Osteocyte (in vitro differentiated cells): ENCODE measurements around the gene RUFY1. TPM values are rescaled to one million over a fixed set of nuclear protein-coding genes. Genes with fewer than 3 reads are reported as not detected.
A peak's percentile ranks its signal among the peaks of the same experiment; 100 is the strongest.

Experiments
- DNase-seq: peaks from one replicate; pipeline ENCODE4 v3.0.0; 2021; ENCODE audit warnings: mixed read lengths; ENCODE audit not compliant: unreplicated experiment; ENCODE audit errors: extremely low spot score
- H3K27ac Mint-ChIP-seq: one replicate; pipeline ENCODE4 v1.8.0; 2021; ENCODE audit warnings: mild to moderate bottlenecking, mixed read lengths; ENCODE audit not compliant: unreplicated experiment
- H3K27me3 Mint-ChIP-seq: one replicate; pipeline ENCODE4 v1.8.0; 2021; ENCODE audit warnings: mixed read lengths; ENCODE audit not compliant: unreplicated experiment
- H3K36me3 Mint-ChIP-seq: one replicate; pipeline ENCODE4 v1.8.0; 2021; ENCODE audit warnings: mixed read lengths; ENCODE audit not compliant: unreplicated experiment
- H3K4me1 Mint-ChIP-seq: one replicate; pipeline ENCODE4 v1.8.0; 2021; ENCODE audit warnings: mixed read lengths; ENCODE audit not compliant: unreplicated experiment
- H3K4me3 Mint-ChIP-seq: one replicate; pipeline ENCODE4 v1.8.0; 2021; ENCODE audit warnings: mild to moderate bottlenecking, moderate library complexity, mixed read lengths; ENCODE audit not compliant: unreplicated experiment
- H3K9me3 Mint-ChIP-seq: one replicate; pipeline ENCODE4 v1.8.0; 2021; ENCODE audit warnings: mixed read lengths; ENCODE audit not compliant: unreplicated experiment
- total RNA-seq: library from RNA; stranded (reverse); gene quantifications from 2 replicates; pipeline ENCODE4 v1.2.1, GENCODE V29; 2021
- TF ChIP-seq, protein P1 (sequence below): fragments of 200-600 bp; sonication (generic); IDR thresholded peaks from 2 replicates; pipeline ENCODE4 v1.5.0; 2021; ENCODE audit warnings: antibody characterized with exemption, mild to moderate bottlenecking, moderate library complexity

The RUFY1 gene
- total RNA-seq, 1 donor from 2014 or later = 46.5 TPM

- DNase-seq = peak; percentile 98
- TF ChIP-seq, protein P1, sequence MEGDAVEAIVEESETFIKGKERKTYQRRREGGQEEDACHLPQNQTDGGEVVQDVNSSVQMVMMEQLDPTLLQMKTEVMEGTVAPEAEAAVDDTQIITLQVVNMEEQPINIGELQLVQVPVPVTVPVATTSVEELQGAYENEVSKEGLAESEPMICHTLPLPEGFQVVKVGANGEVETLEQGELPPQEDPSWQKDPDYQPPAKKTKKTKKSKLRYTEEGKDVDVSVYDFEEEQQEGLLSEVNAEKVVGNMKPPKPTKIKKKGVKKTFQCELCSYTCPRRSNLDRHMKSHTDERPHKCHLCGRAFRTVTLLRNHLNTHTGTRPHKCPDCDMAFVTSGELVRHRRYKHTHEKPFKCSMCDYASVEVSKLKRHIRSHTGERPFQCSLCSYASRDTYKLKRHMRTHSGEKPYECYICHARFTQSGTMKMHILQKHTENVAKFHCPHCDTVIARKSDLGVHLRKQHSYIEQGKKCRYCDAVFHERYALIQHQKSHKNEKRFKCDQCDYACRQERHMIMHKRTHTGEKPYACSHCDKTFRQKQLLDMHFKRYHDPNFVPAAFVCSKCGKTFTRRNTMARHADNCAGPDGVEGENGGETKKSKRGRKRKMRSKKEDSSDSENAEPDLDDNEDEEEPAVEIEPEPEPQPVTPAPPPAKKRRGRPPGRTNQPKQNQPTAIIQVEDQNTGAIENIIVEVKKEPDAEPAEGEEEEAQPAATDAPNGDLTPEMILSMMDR = no peak
- Mint-ChIP-seq H3K36me3 (peaks cover 20% of the 10 kb centered on the region), H3K9me3 (no peaks in the 10 kb centered on the region), H3K4me3 (peak overlapping the region; percentile 88), H3K4me1 (peaks cover 19% of the 10 kb centered on the region), H3K27ac (peak overlapping the region; percentile 97), H3K27me3 (no peaks in the 10 kb centered on the region)
Measured at GRCh38 chr5:179559284-179560252, 9.2 kb downstream of the RUFY1 start.

DNA sequence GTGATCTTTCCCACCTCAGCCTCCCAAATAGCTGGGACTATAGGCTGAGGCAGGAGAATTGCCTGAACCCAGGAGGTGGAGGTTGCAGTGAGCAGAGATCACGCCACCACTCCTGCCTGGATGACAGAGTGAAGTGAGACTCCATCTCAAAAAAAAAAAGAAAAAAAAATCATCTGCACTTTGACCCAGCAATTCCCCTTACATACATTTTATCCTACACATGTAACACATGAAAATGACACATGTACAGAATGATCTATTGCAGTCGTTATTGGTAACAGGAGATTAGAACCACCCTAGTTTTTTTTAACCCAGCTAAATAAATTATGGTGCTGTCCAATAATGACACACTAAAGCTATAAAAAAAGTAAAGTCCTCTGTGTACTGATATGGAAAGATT, 14.2 kb downstream of the RUFY1 start:
- H3K36me3 Mint-ChIP-seq = peaks cover 36% of the 10 kb centered on the region

DNA sequence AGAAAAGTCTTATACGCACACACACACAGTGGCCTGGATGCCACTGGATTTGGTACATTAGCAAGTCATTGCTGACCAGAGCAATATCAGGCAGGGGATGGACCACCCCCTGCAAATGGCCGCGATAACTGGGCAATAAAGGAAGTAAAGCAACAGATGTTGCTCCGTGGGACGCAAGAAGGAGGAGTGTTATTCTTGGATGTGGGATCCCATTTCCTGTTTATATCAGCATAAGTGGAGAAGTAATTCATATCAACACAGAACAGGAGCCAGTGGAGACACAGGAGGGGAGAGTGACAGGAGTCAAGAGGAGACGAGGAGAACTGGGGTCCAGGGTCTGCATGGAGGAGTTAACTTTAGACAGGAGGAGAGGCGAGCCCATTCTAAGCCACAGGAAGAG, 18.4 kb downstream of the RUFY1 start:
- H3K27ac Mint-ChIP-seq = no peak overlapping the region
- no peak overlapping the region for H3K4me3 Mint-ChIP-seq
- no peak for DNase-seq
- H3K27me3 Mint-ChIP-seq = no peaks in the 10 kb centered on the region
- H3K9me3 Mint-ChIP-seq = no peaks in the 10 kb centered on the region
- TF ChIP-seq, protein P1 = no peak
- H3K36me3 Mint-ChIP-seq = peaks cover 34% of the 10 kb centered on the region
- no peaks in the 10 kb centered on the region for H3K4me1 Mint-ChIP-seq

More for the DNA sequence above, 14.2 kb downstream of the RUFY1 start:
- no peaks in the 10 kb centered on the region for H3K9me3 Mint-ChIP-seq
- H3K27ac Mint-ChIP-seq = no peak overlapping the region
- TF ChIP-seq, protein P1 = no peak
- H3K4me3 Mint-ChIP-seq = no peak overlapping the region
- peaks cover 7% of the 10 kb centered on the region for H3K4me1 Mint-ChIP-seq
- no peaks in the 10 kb centered on the region for H3K27me3 Mint-ChIP-seq
- DNase-seq = no peak

- Mint-ChIP-seq H3K36me3 (peaks cover 38% of the 10 kb centered on the region), H3K9me3 (no peaks in the 10 kb centered on the region), H3K4me3 (no peak overlapping the region), H3K4me1 (no peaks in the 10 kb centered on the region), H3K27me3 (no peaks in the 10 kb centered on the region), H3K27ac (no peak overlapping the region)
- TF ChIP-seq, protein P1 = no peak
- no peak for DNase-seq
Measured at GRCh38 chr5:179572386-179572785, 22.0 kb downstream of the RUFY1 start.

GRCh38 chr5:179577286-179577960, 27.1 kb downstream of the RUFY1 start:
- Mint-ChIP-seq H3K9me3 (no peaks in the 10 kb centered on the region), H3K36me3 (peaks cover 33% of the 10 kb centered on the region), H3K4me1 (no peaks in the 10 kb centered on the region), H3K27me3 (no peaks in the 10 kb centered on the region), H3K4me3 (no peak overlapping the region), H3K27ac (no peak overlapping the region)
- TF ChIP-seq, protein P1 = no peak
- DNase-seq = no peak
